ENCODE data around the gene FAM131C.
"Not testable (repeated sequence)": the region's sequence is repeated elsewhere in the genome, so short reads cannot be mapped to it uniquely, and the experiment has no call there.

FAM131C gene

DNA sequence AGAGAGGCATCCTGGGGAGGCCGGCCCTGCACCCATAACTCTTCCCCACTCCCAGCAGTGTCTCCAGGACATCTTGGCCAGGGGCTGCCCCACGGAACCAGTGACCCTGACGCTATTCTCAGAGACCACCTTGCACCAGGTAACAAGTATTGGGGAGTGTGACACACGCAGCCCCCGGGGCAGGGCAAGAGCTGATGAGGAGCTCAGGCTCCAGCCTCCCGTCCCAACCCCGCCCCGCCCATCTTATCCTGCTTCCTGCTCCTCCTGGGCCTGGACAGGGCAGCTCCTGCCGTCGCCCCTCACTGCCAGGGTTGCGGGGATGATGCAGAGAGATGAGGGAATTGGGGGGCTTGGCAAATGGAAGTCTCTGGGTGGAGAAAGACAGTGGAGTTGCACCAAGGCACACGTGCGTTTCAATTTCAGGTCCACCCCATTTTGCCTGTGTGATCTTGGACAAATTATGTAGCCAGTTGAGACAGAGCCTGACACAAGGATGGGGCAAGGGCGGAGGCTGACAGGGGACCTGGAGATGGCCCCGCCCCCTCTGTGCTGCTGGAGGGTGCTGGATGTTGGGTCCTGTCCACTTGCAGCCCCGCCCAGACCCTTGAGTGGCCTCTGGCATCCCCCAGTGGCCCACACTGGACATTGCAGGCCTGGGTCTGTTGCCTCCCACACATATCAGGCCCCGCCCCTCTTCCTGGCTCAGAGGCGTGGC, 40.9 kb downstream of the FAM131C start:
- DNase-seq = peak; percentile 23 to 81 (median 56)

DNA sequence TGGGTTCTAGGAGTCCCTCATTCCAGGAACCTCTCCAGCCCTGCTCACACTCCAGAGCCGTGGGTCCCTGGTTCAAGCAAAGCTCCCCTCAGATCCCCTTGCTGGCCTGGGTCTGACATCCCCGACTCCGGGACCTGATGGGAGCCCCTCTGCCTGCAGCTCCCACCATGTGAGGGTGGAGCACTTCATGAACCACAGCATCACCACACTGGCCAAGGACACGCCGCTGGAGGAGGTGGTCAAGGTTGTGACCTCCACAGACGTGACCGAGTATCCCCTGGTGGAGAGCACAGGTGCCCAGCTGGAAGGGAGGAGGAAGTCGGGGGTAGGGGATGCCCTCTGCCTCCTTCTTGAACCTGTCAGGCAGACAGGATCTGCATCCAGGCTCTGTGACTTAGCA, 41.9 kb downstream of the FAM131C start:
- no peak for DNase-seq

DNA sequence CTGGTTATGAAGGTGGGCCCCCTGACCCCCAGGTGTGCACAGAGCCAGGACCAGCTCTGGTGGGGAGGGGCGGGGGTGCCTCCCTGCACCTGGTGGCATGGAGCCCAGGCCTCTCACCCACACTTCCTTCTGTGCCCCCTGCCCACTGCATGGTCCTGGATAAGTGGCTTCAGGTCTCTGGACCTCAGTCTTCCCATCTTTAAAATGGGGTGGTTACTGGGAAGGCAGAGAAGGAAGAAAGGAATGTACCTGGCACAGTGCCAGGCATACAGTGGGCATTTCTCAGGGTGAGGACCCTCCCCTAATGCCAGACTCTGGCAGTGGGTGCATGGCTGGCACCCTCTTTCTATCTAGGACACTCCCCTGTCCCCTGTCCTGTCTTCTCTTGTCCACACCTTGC, 44.2 kb downstream of the FAM131C start:
- no peak for DNase-seq

DNA sequence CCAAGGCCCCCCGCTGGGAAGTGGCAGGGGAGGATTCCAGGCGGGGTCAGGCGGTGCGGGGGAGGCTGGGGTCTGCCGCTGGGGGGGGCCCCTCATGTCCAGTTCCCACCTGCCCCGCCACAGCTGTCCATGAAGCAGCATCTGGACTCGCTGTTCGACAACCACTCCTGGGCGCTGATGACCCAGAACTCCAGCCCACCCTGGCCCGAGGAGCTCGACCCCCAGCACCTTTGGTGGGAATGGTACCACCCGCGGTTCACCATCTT, 44.5 kb downstream of the FAM131C start:
- not testable (repeated sequence) for DNase-seq

DNA sequence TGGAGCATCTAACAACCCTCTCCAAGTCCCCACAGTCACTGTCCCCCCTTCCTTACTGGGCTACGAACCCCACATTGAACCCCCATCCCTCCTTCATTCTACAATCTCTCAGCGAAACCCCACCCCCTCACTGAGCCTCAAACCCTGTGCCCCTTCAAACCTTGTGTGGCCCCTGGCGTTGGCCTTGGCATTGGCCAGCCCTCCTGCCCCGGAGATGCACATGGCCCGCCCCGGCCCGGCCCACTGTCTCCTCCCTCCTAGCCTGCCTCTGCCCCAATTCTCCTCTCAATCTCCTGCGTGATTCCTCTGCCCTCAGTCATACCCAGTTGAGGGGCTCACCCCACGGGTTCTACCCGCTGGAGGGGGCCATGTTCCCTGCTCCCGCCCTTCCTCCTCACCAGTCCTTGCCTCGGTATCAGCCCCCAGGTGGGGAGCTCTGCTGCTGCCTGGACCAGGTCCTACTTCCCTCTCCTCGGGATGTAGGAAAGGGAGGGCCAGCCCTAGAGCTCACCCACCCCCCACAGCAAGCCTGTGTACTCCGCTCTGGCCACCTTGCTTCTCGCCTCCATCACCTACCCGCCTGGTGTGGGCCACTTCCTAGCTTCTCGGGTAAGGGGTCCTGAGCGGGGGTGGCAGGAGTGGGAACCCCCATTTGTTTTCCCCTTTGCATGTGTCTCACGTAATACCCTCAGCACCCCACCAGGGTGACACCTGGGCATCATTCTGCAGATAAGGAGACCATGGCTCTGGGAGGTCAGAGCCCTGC, 45.0 kb downstream of the FAM131C start:
- DNase-seq = no peak

DNA sequence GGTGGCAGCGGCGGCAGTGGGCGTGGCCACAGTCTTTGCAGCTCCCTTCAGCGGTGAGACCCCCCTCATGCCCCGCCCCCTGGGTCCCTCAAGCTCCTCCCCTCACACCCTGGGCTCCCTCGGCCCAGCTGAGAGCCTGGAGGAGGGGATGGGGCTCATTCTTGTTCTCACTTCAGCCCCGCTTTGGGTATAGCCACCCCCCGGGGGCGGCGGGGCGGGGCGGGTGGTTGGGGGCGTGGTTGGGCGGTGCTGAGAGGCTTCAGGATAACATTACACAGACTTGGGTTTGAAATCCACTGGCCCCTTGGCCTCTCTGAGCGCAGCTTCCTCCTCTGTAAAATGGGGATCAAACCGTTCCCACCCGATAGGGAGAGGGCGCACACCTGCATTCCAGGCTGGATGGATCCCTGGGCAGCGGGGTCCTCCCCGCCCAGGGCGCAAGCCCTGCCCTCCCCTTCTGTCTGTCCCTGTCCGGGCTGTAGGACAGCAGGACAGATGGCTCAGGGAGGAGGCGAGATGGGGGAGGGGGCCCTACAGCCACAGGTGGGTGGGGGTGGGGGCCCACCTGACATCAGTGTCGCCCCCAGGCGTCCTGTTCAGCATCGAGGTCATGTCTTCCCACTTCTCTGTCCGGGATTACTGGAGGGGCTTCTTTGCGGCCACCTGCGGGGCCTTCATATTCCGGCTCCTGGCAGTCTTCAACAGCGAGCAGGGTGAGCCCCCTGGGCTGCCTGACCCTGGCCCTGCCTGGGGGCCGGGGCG, 46.5 kb downstream of the FAM131C start:
- peak in 2 of 3 experiments; percentile 25 to 52 for DNase-seq

DNA sequence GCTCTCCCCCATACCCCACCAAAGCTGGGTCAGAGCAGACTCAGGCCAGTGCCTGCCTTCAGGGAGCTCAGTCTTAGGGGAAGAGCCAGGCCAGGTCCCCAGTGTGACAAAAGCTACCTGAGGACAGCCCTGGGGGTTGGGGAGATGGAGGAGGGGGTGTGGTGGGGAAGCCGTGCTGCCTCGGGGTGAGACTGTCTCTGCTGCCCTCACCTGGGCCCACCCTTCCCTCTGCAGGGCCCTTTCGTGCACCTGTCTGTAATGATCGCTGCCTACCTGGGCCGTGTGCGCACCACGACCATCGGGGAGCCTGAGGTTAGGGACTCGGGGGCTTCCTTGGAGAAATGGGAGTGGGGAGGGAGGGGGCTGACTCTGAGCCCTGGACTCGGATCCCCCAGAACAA, 47.1 kb downstream of the FAM131C start:
- not testable (repeated sequence) for DNase-seq

DNA sequence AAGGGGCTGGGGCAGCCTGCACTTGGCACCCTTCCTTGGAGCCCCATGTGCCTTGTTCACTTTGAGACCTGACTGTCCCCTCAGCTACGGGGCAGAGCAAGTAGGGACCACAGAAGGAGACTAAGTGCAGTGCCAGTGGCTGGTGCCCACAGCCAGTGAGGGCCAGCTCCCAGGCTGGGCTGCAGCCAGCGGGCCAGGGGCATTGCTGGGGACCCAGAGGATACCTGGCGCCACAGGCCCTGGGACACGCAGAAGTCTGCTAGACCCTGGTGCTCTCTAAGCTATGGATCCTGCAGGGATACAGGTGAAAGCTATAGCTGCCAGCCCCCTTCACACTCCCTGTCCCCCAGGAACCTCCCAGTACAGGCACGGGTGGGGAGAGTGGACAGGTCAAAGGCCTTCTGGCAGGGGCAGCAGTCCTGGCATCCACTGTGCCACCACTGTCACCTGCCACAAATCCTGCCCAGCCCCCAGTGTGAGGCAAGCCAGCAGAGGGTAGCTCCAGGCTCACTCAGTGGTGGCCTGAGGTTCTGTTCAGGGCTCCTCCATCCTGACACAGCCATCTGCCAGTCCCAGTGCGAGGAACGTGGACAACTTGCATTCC, 50.3 kb downstream of the FAM131C start:
- DNase-seq = no peak

DNA sequence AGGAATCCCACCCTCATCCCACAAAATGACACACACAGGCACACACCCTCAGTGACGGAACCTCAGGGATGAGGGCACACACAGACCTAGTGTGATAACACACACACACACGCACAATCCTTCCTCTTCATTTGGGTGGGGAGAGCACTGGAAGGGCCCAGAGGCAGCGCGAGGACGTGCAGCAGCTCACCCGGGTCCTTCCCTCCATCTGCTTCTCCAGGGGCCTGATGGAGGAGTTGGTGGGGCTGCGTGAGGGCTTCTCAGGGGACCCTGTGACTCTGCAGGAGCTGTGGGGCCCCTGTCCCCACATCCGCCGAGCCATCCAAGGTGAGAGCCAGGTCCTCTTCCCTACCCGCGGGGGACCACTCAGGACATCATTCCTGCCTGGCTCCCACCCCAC, 51.1 kb downstream of the FAM131C start:
- no peak for DNase-seq

DNA sequence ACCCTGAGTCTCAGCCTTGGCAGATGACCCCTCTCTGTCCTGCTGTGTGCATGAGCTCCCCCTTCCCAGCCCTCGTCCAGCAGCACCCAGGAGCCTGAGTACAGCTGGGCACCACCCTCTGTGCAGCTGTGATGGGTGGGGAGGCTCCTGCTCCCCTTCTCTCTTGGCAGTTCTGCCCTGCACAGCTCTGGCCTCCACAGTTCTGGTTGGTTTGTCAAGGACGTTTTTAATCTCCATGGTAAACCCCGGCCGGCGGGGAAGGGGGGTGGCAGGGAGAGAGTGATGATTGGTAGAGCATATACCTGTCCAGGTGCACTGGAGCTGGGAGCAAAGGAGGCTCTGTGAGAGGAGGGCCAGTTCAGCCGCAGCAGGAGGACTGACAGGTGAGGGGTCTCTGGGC, 51.8 kb downstream of the FAM131C start, which contains the start of gene CLCNKA:
Gene CLCNKA, plus strand, starts transcription at position 356 of the 400 bp plus-strand sequence. CDS start 584 bp downstream, outside the sequence.
- peak; percentile 25 to 39 (median 36) for DNase-seq

DNA sequence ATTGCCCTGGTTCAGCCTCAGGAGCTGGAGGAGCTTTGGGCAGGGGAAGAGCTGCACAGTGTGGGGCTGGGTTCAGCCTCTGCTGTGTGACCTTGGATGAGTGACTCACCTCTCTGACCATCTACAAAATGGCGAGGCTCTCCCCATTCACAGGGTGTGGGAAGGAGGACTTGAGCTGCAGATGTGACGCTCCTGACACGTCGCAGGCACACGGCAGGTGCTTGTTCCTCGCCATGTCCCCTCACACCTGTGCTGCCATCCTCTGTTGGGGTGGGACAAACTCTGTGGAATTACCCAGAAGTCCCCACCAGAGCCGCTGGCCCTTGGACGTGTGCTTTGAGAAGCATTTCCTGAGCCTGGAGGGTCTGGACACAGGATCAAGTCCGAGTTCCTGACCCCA, 52.6 kb downstream of the FAM131C start:
- DNase-seq = not testable (repeated sequence)

DNA sequence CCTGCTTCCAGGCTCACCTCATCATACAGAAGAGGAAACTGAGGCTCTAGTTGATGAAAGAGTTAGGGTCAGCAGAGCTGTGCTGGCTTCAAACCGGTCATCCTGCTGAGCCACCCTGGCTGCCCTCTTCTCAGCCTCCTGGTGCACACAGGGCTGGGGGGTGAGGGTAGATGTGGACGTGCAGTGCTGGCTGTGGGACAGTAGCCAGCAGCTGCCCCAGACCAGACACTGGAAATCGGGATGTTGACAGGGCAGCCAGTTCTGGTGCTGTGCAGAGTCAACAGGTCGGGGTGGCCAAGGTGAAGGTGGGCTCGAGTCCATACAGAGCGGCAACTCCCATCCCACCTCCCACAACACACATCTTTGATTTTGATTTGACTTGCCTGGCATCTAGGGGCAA, 53.1 kb downstream of the FAM131C start:
- DNase-seq = no peak

DNA sequence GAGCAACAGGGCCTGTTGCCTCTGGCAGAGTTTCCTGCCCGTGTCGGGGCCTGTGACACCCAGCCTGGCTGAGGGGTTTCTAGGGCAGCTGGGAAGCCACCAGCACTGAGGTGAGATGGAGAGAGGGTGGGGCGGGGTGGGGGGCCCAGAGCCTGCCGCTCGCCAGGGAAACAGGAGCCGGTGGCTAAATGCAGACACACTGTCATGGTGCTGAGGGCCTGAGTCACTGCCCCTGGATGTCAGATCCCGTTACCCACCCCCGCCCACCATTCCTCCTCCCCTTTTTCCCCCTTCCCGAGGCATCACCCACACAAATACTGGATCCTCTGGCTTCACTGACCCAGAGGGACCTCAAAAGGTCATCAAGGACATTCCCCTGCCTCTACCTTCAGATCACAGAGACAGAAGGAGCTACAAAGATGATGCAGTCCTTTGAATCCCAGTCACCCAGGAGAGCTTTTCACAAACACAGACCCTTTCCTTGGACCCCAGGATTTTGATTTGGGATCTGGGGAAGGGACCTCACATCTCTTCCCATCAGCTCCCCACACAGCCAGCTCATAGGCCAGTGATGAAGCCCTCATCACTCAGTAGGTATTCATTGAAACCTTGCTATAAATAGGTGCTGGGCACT, 53.7 kb downstream of the FAM131C start:
- peak in 2 of 3 experiments; percentile 25 to 42 for DNase-seq

DNA sequence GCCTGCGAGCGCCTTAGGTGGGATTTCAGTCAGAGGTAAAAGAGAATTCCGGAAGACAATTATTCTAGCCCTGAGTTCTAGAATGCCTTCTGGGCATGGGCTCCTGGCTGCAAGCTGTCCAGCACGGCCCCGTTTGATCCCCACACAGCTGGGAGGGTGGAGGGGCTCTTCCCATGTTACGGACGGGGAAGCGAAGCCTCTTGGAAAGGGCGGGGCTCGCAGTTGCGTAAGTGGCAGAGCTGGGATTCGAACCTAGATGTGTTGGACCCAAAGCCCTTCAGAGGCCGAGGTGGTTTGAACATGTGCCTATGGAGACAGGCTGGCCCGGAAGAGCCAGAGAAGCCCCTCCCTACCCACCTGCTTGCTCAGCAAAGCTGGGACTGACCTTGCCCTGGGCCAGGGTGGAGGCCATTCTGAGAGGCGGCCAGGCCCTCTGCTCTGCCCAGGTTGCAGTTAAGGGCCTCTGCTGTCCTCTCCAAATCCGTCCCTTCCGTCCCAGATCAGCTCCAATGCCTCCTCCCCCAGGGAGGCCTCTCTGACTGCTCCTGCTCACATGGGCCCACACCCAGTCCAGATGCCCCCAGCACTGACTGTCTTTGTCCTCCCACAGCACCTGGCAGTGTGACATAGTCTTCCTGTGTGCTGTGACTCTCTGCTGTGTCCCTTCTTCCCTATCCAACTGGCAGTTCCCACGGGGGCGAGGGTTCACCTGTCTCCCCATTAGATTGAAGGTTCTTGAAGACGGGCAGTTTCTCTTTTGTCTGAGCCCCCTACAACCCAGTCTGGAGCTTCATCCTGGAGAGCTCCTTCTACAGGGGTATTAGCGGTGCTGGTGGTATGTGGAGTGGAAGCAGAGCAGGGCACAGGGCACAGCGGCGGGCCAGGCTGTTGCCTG, 54.5 kb downstream of the FAM131C start:
- DNase-seq = no peak

DNA sequence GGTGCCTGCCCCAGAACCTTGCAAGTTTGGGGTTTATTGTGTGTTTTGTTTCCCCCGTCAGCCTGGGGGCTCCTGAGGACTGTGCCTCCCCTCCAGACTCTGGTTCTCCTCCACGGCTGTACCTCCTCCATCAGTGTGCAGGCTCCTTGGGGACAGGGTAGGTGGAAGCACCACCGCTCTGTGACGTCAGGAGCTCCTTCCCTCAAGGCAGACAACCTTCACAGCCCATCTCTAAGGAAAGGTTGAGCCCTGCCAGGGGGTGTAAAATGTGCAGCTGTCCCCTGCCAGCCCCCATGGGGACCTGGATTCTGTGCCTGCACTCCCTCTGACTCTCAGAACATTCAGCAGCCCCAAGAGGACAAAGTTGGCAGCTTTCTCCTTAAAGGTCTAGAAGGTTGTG, 55.1 kb downstream of the FAM131C start:
- DNase-seq = no peak

DNA sequence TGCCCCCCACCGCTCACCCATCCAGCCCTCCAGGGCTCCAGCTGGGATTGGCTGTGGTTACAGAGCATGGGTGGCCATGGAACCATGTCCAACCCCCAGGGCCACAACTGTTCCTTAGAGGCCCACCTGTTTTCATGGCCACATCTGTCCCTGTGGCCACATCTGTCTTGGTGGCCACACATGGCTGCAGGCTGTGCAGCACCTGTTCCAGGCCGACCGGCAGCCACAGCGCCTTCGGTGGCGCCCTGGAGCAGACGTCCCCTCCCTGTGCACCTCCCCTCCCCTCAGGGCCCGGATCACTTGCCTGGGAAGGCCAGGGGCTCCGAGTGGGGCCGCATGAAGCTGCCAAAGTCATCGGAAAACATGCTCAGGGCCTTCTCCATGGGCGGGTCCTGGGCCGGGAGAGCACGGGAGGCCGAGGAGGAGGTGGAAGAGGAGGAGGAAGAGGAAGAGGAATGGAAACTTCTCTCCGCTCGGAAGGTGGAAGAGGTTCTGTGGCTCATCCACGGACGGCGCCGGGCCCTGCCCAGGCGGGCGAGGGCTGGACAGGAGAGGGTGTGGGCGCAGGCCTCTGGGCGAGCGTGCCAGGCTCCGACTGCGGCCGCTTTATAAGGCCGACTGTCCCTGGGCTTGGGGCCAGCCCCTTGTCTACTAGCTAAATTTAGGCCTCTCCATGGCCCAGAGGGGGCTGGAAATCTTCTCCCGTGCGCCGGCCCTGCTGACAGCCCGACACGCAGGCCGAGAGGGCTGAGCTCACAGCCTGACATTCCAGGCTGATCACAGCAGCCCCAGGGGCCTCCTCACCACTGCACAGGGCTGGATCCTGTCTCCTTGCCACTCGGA, 55.8 kb downstream of the FAM131C start, which contains the start of gene HSPB7:
Gene HSPB7, minus strand, starts transcription at position 583 of the 843 bp plus-strand sequence. Its CDS starts 80 bp downstream, at position 503.
- DNase-seq = no peak

DNA sequence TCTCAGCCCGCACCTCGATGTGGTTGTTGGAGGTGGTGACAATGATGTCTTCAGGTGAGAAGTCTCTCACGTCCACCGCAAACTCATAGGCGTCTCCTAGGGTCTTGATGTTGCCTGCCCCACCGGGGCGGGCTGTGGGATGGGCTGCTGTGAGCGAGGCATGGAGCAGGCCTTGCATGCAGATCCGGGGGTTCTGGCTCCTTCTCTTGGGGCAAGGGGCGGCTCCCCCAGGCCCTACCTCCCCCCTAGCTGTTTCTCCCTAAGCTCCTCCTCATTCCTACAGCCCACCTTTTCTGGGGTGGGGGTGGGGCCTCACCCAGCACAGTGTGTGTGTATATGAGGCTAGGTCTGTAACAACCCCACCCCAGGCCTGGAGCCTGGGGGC, 56.4 kb downstream of the FAM131C start:
- no peak for DNase-seq

DNA sequence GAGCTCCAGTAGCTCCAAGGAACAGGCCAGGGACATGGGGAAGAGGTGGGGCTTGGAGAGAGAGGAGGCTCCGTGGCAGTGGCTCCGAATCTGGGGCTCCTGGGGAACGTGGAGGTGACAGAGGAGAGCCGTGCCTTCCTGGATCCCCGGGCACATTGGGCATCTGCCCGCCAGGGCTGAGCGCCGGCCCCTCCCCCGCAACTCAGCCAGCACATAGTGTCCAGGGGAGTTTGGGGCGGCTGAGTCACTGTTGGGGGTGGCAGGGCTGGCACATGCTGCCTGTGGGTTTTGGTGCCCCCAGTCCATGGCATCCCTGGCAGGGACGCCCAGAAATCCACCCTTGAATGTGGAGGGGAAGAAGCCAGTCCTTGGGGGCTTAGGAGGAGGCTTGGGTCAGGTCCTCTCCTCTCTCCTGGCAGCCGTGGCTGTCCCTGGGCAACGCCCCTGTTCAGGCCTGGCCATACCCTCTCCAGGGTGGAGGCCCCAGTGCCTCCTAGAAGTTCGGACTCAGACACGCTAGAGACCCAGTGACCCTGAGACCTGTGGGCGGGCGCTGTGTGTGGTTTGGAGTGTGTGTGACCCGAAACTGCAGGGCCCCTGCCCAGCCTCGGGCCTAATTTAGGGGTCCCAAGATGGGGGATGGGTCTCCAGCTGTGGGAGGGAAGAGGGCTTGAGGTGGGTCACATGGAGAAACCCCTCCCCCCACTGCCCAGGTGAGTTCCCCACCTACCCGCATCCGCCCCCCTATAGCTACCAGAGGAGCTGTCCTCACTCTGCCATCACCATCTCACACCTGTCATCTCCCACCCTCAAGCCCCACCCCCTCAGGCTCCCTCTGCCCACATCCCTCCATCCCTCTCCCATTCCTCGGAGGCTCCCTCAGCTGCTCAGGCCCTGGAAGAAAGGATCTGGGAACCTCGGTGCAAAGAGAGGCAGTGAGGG, 57.2 kb downstream of the FAM131C start:
- DNase-seq = no peak

DNA sequence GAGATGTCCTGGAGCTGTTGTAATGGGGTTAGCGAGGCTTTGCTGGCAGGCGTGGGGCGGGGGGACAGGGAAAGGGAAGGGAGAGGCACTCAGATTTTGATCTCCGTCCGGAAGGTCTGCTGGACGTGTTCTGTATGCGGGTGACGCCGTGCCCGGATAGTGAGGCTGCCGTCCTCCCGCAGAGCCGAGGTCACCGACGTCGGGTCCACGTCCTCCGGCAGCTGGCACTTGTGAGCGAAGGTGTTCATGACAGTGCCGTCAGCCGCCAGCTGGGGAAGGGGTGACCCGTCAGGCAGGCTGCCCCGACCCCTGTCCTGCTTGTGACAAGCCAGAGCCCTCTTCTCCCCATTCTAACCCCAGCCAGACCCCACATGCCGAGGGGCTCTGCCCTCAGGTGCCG, 58.0 kb downstream of the FAM131C start:
- no peak for DNase-seq

Data from NCI-H1417 (cell line).